GM12878 (cell line): Measurements from ENCODE around the gene SGK2. TPM values are rescaled to one million over a fixed set of nuclear protein-coding genes. Genes with fewer than 3 reads are reported as not detected.

Experiments
- CBFB ChIP-seq: IDR thresholded peaks from 2 replicates; pipeline ENCODE4 v1.6.1; 2016; ENCODE audit warnings: antibody characterized with exemption, low read depth
- CHD2 ChIP-seq: IDR thresholded peaks from 2 replicates; pipeline ENCODE4 v1.6.1; 2011; ENCODE audit warnings: low read depth, low read length, improper control_type of control experiment, borderline replicate concordance
- CREM ChIP-seq: IDR thresholded peaks from 2 replicates; pipeline ENCODE4 v1.6.1; 2014; ENCODE audit warnings: antibody characterized with exemption, low read depth
- EP300 ChIP-seq, 2 experiments: fragments of 150-350 bp in 1 of 2; IDR thresholded peaks; 2 replicates each; pipeline ENCODE4 v1.6.1; 2011 to 2012; ENCODE audit warnings: low read depth in 2 of 2, low read length in 2 of 2, borderline replicate concordance in 1 of 2, improper control_type of control experiment in 1 of 2, inconsistent platforms in 1 of 2; ENCODE audit not compliant: control insufficient read depth in 1 of 2
- FOXK2 ChIP-seq: fragments of 450-650 bp; IDR thresholded peaks from 2 replicates; pipeline ENCODE4 v1.6.1; 2017; ENCODE audit warnings: mild to moderate bottlenecking, moderate library complexity
- HDAC6 ChIP-seq: fragments of 200-600 bp; sonication (generic); IDR thresholded peaks from one replicate; pipeline ENCODE4 v1.8.0; 2017; ENCODE audit warnings: antibody characterized with exemption; ENCODE audit not compliant: unreplicated experiment
- HDGF ChIP-seq: fragments of 450-650 bp; IDR thresholded peaks from 2 replicates; pipeline ENCODE4 v1.6.1; 2016; ENCODE audit warnings: antibody characterized with exemption
- JUND ChIP-seq: IDR thresholded peaks from 2 replicates; pipeline ENCODE4 v1.6.1; 2012; ENCODE audit warnings: low read depth, mild to moderate bottlenecking, low read length, improper control_type of control experiment, moderate library complexity
- NBN ChIP-seq: fragments of 450-650 bp; IDR thresholded peaks from 2 replicates; pipeline ENCODE4 v1.6.1; 2016
- POLR2AphosphoS5 ChIP-seq: IDR thresholded peaks from 2 replicates; pipeline ENCODE4 v1.6.1; 2011; ENCODE audit warnings: mild to moderate bottlenecking, low read length, inconsistent platforms
- RAD21 ChIP-seq: IDR thresholded peaks from 2 replicates; pipeline ENCODE4 v1.6.1; 2011; ENCODE audit warnings: mild to moderate bottlenecking, low read depth, low read length, moderate library complexity; ENCODE audit not compliant: insufficient read depth
- RBBP5 ChIP-seq: fragments of 200-600 bp; sonication (generic); conservative IDR thresholded peaks from 2 replicates; pipeline ENCODE4 v1.6.1; 2016
- SIN3A ChIP-seq: IDR thresholded peaks from 2 replicates; pipeline ENCODE4 v1.6.1; 2012; ENCODE audit warnings: low read depth, low read length, improper control_type of control experiment
- SIX5 ChIP-seq: IDR thresholded peaks from 2 replicates; pipeline ENCODE4 v1.6.1; 2011; ENCODE audit warnings: mild to moderate bottlenecking, low read depth, low read length, moderate library complexity; ENCODE audit not compliant: severe bottlenecking
- SPI1 ChIP-seq: IDR thresholded peaks from 2 replicates; pipeline ENCODE4 v1.6.1; 2011; ENCODE audit warnings: low read depth, mild to moderate bottlenecking, low read length, moderate library complexity, borderline replicate concordance; ENCODE audit not compliant: insufficient read depth
- SREBF2 ChIP-seq: IDR thresholded peaks from 2 replicates; pipeline ENCODE4 v1.6.1; 2012; ENCODE audit warnings: mild to moderate bottlenecking, low read length
- TCF12 ChIP-seq: IDR thresholded peaks from 2 replicates; pipeline ENCODE4 v1.6.1; 2011; ENCODE audit warnings: low read depth, mild to moderate bottlenecking, low read length
- ZNF274 ChIP-seq: IDR thresholded peaks from one replicate; pipeline ENCODE4 v1.8.0; 2011; ENCODE audit not compliant: insufficient read length, insufficient read depth
- polyA plus RNA-seq, 11 experiments: library from polyadenylated mRNA; depleted of rRNA in 4 of 11; unstranded in 6 of 11; stranded (reverse) in 5 of 11; fragments of >200 nt; fragmentation: Nextera tagmentation in 4 of 11; fragmentation: Illumina TruSeq in 1 of 11; extraction: Ambion mirVana in 4 of 11; extraction: Trizol in 1 of 11; gene quantifications; 1 replicate in 1 of 11; 2 replicates in 10 of 11; pipeline versions ENCODE4 v1.2.1 to v1.2.3, GENCODE V29; 2011 to 2016; ENCODE audit warnings: inconsistent platforms in 2 of 11, missing spikeins in 2 of 11, low read depth in 1 of 11
- total RNA-seq, 4 experiments: library from RNA; depleted of rRNA in 3 of 4; stranded (reverse); fragments of >200 nt in 3 of 4; fragmentation: Illumina TruSeq in 1 of 4; extraction: Trizol in 1 of 4; gene quantifications; 2 replicates each; pipeline versions ENCODE4 v1.2.1 to v1.2.3, GENCODE V29; 2013 to 2021
- TF ChIP-seq, protein P1 (sequence below): fragments of 450-650 bp; IDR thresholded peaks from 2 replicates; pipeline ENCODE4 v1.6.1; 2017; ENCODE audit warnings: low read depth, mild to moderate bottlenecking, moderate library complexity
- TF ChIP-seq, protein P2 (sequence below): IDR thresholded peaks from 2 replicates; pipeline ENCODE4 v1.6.1; 2012; ENCODE audit warnings: low read depth, low read length, improper control_type of control experiment
- TF ChIP-seq, protein P3 (sequence below): fragments of 450-650 bp; IDR thresholded peaks from 2 replicates; pipeline ENCODE4 v1.6.1; 2018; ENCODE audit warnings: mild to moderate bottlenecking, low read depth, moderate library complexity; ENCODE audit not compliant: partially characterized antibody
- TF ChIP-seq, protein P4 (sequence below): fragments of 450-650 bp; IDR thresholded peaks from 2 replicates; pipeline ENCODE4 v1.6.1; 2016; ENCODE audit warnings: mild to moderate bottlenecking
- TF ChIP-seq, protein P5 (sequence below): IDR thresholded peaks from 2 replicates; pipeline ENCODE4 v1.6.1; 2011; ENCODE audit warnings: borderline replicate concordance, low read depth, mild to moderate bottlenecking, moderate library complexity, mixed read lengths, low read length; ENCODE audit not compliant: insufficient read depth; ENCODE audit errors: extremely low read length

Gene SGK2
- total and polyA plus RNA-seq, 10 of the 15 experiments (the other 5 are each of a cell fraction or from before 2014, with no cell fraction given), result 0.04 to 0.96 (median 0.22) TPM; not detected in 3

DNA sequence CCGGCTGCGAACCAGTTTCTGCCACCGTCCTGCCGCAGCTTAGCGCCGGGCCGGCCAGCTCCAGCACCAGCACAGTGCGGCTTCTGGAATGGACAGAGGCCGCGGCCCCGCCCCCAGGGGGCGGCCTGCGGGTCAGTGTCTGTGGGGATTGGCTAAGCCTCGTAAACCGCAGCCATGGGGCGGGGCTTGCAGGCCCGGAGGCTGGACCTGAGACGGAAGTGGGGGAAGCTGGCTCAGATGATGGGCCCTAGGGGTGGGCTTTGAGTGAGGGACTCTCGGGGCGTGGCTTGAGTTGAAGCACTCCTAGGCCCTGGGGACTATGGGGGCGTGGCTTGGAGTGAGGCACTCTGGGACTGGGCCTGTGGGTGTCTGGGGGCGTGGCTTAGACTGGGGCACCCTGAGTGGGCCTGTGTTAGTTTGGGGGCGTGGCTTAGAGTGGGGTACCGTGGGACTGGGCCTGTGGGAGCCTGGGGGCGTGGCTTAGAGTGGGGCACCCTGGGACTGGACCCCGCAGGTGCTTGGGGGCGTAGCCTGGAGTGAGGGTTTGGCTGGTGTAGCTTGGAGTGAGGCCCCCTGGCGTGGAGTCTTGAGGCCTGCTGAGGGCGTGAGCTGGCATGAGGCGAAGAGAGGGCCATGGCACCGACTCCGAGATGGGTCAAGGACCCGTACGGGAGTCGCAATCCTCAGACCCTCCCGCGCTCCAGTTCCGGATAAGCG, 44.7 kb upstream of the SGK2 start (continued):
- TF ChIP-seq, protein P1, sequence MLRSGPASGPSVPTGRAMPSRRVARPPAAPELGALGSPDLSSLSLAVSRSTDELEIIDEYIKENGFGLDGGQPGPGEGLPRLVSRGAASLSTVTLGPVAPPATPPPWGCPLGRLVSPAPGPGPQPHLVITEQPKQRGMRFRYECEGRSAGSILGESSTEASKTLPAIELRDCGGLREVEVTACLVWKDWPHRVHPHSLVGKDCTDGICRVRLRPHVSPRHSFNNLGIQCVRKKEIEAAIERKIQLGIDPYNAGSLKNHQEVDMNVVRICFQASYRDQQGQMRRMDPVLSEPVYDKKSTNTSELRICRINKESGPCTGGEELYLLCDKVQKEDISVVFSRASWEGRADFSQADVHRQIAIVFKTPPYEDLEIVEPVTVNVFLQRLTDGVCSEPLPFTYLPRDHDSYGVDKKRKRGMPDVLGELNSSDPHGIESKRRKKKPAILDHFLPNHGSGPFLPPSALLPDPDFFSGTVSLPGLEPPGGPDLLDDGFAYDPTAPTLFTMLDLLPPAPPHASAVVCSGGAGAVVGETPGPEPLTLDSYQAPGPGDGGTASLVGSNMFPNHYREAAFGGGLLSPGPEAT, result no peak
- no peak for TF ChIP-seq HDAC6
- TF ChIP-seq TCF12, result 0 out of 2 replicates have a peak, but pooled peaks have one; percentile 13
- TF ChIP-seq SIN3A, result no peak
- TF ChIP-seq, protein P2, sequence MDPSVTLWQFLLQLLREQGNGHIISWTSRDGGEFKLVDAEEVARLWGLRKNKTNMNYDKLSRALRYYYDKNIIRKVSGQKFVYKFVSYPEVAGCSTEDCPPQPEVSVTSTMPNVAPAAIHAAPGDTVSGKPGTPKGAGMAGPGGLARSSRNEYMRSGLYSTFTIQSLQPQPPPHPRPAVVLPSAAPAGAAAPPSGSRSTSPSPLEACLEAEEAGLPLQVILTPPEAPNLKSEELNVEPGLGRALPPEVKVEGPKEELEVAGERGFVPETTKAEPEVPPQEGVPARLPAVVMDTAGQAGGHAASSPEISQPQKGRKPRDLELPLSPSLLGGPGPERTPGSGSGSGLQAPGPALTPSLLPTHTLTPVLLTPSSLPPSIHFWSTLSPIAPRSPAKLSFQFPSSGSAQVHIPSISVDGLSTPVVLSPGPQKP, result no peak
- peak; percentile 52; the same call in 1 of the 2 replicates for TF ChIP-seq POLR2AphosphoS5
- TF ChIP-seq SIX5, result no peak
- TF ChIP-seq RBBP5, result no peak
- peak; percentile 28; the same call in 1 of the 2 replicates for TF ChIP-seq SPI1
- TF ChIP-seq JUND, result no peak
- TF ChIP-seq, protein P3, sequence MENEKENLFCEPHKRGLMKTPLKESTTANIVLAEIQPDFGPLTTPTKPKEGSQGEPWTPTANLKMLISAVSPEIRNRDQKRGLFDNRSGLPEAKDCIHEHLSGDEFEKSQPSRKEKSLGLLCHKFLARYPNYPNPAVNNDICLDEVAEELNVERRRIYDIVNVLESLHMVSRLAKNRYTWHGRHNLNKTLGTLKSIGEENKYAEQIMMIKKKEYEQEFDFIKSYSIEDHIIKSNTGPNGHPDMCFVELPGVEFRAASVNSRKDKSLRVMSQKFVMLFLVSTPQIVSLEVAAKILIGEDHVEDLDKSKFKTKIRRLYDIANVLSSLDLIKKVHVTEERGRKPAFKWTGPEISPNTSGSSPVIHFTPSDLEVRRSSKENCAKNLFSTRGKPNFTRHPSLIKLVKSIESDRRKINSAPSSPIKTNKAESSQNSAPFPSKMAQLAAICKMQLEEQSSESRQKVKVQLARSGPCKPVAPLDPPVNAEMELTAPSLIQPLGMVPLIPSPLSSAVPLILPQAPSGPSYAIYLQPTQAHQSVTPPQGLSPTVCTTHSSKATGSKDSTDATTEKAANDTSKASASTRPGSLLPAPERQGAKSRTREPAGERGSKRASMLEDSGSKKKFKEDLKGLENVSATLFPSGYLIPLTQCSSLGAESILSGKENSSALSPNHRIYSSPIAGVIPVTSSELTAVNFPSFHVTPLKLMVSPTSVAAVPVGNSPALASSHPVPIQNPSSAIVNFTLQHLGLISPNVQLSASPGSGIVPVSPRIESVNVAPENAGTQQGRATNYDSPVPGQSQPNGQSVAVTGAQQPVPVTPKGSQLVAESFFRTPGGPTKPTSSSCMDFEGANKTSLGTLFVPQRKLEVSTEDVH, result no peak
- no peak for TF ChIP-seq ZNF274
- TF ChIP-seq HDGF, result peak; percentile 97
- 0 out of 2 replicates have a peak, but pooled peaks have one; percentile 8 for TF ChIP-seq RAD21
- TF ChIP-seq, protein P4, sequence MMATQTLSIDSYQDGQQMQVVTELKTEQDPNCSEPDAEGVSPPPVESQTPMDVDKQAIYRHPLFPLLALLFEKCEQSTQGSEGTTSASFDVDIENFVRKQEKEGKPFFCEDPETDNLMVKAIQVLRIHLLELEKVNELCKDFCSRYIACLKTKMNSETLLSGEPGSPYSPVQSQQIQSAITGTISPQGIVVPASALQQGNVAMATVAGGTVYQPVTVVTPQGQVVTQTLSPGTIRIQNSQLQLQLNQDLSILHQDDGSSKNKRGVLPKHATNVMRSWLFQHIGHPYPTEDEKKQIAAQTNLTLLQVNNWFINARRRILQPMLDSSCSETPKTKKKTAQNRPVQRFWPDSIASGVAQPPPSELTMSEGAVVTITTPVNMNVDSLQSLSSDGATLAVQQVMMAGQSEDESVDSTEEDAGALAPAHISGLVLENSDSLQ, result peak; percentile 59; the same call in 1 of the 2 replicates
- TF ChIP-seq, protein P5, sequence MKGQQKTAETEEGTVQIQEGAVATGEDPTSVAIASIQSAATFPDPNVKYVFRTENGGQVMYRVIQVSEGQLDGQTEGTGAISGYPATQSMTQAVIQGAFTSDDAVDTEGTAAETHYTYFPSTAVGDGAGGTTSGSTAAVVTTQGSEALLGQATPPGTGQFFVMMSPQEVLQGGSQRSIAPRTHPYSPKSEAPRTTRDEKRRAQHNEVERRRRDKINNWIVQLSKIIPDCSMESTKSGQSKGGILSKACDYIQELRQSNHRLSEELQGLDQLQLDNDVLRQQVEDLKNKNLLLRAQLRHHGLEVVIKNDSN, result no peak
- peak; percentile 34; the same call in 1 of the 2 replicates for TF ChIP-seq FOXK2
- TF ChIP-seq NBN, result 0 out of 2 replicates have a peak, but pooled peaks have one; percentile 53
- TF ChIP-seq CREM, result 0 out of 2 replicates have a peak, but pooled peaks have one; percentile 7
- TF ChIP-seq CBFB, result peak; percentile 36; the same call in 1 of the 2 replicates
- TF ChIP-seq SREBF2, result no peak
- 0 out of 2 replicates have a peak, but pooled peaks have one; percentile 11 for TF ChIP-seq CHD2
- no peak for TF ChIP-seq EP300 (IDR thresholded peaks at IDR 0.05; ENCODE audit: borderline replicate concordance in 1 of 2, control insufficient read depth in 1 of 2, low read depth in 2 of 2, low read length in 2 of 2)
